HG02884 (cell line): Measurements from ENCODE around the gene LHX5.
"Not testable (repeated sequence)": the region's sequence is repeated elsewhere in the genome, so short reads cannot be mapped to it uniquely, and the experiment has no call there.

Source experiments
- ATAC-seq: cut with Tn5 transposase; IDR thresholded peaks from one replicate; pipeline ENCODE4 v1.9.1; 2021; ENCODE audit warnings: mild to moderate bottlenecking, moderate library complexity; ENCODE audit not compliant: unreplicated experiment

The LHX5 gene

DNA sequence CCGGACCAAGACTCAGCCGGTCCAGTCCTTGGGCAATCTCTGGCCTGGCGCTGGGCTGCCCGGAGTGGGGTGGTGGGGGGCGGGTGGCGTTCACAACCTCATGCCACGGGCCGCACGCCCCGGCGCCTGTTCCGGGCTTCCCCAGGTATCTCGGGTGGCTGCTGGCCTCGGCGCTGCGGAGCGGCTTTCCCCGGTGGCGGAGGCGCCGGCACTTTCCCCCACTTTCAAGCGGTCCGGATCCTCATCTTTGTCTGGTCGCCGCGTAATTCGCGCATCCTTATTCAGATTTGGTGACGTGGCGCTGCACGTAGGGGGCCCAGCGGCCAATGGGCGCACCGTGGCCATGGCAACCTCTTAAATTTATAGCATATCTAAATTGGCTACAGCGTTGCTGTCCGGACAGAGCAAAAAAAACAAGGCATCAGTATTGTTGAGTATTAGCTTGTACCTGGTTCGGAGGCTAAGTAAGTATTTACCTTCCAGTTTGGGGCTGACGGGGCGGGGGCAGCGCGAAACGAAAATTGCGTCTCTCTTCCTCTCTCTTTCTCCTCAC, at the start of gene LHX5:
Gene LHX5 (minus strand): TSS at position 253 of the 553 bp plus-strand sequence. CDS start 373 bp downstream, outside the sequence.
- no peak for ATAC-seq

DNA sequence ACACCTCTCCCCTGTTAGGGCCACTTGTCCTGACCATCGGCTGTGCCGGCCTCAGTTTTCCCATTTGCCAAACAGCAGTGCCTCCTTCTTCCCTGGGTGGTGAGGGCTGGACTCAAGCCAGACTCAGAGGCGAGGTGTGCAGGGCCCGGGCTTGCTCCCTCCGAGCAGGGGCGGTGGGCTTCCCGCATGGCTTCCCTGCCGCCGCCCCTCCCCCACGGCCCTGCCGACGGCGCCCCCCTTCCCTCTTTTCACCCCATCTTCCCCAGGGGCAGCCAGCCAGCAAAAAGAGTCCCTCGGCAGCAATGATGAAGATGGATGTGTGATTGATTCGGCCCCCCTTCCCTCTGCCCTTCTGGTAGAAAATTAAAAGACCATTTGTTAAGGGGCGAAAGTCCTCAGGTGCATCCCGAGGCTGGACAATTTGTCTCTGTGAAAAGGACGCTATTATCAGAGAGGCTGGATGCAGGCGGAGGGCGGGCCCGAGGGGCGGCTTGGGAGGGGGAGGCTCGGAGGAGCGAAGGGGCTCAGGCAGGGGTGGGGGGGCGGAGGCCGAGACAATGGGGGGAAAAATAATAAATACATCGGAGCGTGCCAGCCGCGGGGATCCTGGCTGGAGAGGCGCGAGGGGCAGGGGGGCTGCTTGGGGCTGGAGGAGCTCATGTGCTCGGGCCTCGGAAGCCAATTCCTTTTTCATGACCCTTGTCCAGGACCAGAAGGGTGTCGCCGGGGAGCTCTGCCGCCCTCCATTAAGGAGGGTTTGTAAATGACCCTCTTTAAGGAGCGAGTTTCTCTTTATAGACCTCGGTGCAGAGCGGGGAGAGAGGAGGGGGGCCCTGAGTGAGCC, 48.0 kb upstream of the LHX5 start:
- no peak for ATAC-seq

DNA sequence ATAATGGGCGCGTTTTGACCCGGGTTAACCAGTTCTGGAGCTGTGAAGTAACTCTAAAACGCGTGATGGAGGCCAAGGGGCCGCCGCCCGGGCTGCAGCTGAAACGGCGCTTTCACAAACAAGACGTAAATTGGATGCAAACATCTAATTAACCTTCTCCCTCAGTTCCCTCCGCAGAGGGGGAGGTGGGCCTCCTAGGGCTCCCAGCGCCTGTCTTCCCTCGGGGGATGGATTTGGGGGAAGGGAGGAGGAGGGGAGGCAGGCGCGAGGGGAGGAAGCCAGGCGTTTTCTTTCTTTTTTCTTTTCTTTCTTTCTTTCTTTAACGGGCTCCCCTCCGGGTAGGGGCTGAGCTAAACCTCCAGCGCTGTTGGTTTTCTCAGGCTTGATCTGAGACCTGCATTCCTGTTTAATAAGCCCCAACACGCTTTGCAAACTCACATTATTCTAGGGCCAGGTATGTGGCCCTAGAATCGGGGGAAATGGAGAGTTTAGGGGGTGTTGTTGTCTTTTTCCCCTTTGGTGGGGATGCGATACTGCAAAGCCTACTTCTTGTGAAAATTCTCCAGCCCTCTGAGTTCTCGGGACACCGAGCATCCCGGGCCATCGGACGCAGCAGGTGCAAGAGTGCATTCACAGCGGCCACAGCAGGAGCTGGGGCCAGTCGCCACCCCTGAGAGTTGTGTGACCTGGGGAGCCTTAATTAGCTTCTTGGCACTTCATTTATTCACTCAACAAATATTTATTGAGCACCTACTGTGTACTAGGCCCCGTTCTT, 43.6 kb upstream of the LHX5 start:
- no peak for ATAC-seq

DNA sequence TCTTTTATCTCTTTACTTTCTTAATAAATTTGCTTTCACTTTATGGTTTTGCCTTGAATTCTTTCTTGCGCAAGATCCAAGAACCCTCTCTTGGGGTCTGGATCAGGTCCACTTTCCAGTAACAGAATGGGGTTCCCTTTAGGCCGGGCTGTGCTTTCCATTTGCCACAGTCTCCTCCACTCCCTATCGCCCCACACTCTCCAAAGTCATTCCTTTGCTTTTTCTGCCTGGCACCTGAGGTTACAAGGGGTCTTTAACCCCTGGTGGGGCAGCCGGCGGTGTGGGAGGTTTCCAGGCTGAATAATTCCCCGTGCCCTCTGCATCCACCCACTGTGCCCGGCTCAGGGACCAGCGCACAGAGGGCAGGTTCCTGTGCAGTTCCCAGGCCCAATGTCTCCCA, 42.9 kb upstream of the LHX5 start:
- ATAC-seq = no peak

DNA sequence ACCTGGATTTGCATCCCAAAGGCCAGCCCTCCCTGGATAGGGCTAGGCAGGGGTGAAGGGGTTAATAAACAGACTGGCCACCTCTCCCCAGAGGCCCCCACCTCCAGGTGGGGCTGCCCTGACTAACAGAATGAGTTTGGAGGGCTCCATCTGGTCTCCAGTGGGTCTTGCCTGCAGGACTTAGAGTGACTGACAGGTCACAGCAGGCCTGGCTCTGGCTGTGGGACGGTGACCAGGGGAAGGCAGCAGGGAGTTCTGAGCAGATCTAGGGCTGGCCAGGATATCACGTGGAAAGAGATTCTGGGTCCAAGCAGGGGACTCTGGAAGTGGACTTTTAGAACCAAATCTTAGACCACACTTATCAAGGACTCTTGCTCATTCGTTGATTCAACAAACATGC, 40.9 kb upstream of the LHX5 start:
- no peak for ATAC-seq

DNA sequence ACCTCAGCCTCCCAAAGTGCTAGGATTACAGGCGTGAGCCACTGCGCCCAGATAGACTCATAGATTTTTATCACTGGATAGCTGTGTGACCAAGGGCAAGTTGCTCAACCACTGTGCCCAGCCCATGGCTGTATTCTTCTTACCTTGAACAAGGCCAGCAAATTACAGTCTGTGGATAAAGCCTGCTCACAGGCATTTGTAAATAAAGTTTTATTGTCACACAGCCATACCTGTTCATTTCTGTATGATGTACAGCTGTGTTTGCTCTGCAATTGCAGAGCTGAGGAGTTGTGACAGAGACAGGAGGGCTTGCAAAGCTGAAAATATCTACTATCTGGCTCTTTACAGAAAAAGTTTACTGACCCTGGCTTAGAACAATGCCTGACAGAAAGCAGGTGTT, 35.2 kb upstream of the LHX5 start:
- ATAC-seq = no peak

DNA sequence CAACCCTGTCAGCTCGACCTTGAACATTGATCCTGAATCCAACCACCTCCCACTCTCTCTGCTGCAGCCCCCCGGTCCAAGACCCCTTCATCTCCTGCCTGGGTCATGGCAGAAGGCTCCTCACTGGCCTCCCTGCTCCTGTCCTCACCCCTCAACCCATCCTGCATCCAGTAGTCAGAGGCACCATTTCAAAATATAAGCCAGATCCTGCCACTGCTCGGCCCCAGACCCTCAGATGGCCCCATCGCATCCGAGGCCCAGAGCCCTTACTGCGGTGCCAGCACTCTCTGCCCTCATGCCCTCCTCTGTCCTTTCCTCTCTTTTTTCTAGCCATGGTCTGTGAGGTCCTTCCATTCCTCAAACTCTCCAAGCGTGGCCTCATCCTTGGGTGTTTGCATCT, 34.3 kb upstream of the LHX5 start:
- ATAC-seq = no peak

DNA sequence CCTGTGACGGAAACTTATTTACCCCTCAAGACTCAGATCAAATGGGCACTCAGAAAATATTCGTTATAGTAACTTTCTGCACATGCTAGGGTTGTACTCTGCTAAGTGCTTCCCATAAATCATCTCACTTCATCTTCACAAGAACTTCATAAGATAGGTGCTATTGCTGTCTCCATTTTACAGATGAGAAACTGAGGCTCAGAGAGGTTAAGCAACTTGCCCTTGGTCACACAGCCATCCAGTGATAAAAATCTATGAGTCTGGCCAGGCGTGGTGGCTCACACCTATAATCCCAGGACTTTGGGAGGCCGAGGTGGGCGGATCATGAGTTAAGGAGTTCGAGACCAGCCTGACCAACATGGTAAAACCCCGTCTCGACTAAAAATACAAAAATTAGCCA, 33.2 kb upstream of the LHX5 start:
- ATAC-seq = no peak

DNA sequence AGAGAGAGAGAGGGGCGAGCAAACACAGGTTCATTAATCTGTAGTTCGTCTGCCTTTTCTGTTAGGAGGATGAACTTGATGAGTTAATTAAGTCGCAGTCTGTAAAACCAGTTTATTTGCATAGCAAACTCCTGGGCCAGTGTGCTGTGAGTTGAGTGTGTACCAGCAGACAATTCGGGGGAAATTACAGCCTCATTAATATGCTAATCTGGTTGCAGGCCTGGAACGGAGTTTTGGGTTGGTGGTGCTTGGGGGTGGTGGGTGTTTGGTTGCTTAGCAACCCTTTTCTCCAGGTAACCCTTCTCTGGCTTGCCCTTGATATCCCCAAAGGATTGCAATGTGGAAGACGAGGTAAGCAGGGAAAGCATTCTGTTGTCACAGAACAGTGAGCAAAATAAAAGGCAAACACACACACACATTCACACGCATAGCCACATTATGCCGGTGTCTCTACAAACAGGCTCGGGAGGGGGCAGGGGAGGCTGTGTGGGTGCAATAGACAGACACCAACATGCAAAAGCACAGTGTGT, 29.2 kb upstream of the LHX5 start:
- no peak for ATAC-seq

DNA sequence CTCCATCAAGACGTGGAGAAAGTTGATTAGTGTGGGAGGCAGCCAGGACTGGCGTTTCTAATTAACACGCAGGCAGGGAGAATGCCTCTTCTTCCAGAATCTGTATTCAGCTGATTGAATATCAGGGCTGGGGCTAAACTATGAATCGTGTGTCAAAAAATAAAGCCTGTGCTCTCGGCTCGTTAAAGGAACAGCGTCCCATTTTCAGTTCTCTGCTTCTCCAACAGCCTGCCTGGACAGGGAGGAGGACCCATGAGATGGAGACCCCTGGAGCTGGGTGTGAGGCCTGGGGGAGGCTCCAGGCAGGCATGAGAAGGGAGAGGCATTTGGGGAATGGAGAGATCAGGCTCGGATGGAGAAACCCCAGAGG, 28.6 kb upstream of the LHX5 start:
- ATAC-seq = no peak

DNA sequence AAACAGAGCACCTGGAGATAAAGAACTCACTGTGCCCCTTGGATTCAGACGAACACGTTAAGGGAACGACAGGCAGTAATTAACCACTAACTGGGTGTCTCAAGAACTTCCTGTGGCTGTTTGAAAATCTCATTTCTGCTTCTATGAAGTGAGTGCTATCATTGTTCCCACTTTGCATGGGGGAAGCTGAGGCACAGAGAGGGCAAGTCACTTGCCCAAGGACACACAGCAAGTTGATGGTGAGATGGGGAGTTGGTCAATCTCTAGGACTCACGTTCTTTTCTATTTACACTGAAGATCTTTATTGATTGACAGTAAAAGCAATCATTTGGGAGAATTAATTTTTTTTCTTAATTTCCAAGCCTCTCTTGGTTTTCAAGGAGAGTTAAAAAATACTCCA, 26.8 kb upstream of the LHX5 start:
- no peak for ATAC-seq

DNA sequence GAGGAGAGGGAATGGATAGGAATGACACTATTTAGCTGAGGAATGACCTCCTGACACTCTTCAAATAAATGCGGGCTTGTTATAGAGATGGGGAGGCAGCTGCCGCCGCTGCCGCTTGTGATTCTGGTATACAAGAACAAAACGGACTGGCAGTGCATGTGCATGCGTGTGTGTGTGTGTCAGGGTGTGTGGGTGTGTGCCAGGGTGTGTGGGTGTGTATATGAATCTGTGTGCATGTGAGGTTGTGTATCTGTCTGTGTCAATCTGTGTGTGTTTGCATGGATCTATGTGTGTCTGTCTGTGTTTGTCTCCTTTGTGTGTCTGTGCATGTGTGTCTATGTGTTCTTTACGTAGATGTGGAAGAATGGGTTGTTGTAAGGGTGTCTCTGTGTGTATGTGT, 26.0 kb upstream of the LHX5 start:
- ATAC-seq = no peak

DNA sequence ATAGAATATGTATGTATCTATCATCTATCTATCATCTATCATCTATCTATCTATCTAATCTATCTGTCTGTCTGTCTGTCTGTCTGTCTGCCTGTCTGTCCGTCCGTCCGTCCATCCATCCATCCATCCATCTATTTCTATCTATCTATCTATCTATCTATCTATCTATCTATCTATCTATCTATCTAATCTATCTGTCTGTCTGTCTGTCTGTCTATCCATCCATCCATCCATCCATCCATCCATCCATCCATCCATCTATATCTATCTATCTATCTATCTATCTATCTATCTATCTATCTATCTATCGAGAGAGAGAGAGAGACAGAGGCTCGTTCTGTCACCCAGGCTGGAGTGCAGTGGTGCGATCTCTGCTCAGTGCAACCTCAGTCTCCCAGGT, 24.3 kb upstream of the LHX5 start:
- ATAC-seq = not testable (repeated sequence)

DNA sequence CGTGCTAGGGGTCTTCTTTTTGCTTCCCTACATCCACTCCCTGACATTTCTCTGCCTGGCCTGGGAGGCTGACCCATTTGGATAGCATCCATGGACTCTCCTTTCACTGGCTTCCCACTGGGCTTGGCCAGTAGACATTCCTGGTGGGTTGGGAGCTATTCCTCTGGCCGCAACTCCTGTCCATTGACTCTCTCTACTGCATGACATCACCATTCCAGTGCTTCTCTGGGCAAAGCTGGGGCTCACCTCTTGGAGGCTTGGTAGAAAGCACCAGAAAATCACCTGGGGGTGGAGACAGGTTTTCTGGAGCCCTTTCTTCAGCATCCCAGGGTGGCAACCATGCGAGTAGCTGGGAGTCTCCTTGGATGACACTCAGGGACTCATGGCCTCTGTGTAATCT, 16.7 kb upstream of the LHX5 start:
- ATAC-seq = no peak

DNA sequence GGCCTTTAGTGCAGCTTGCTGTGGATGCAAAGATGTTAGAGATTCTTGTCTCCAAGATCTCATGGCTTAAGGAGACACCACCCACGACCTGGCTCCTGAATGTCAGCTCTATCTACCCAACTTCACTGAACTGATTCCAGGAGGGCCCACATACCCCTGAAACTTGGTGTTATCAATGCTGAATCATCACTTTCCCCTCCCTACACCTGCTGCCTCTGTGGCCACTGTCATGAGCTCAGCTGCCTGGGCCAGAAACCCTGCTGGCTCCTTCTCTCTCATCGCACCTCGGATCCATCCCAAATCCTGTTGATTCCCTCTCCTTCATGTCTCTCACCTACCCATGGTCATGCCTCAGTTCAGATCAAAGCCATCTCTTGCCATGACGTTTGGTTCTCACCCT, 15.1 kb upstream of the LHX5 start:
- ATAC-seq = no peak

DNA sequence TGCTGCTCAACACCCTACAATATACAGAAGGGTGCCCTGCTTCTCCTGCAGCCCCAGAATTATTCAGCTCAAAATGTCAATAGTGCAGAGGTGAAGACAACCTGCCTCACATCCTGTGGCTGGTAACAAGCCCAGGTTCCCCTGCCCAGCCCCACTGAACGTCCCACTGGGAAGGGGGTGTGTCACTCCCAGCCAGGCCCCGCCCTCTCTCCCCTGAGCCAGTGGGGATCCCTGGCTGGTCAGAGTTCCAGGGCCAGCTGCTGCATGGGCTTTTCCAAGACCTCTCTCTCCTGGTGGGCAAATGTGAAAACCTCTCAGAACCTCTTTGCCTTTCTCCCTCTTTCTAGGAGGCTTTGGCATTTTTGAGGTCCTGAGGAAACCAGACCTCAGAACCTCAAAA, 13.7 kb upstream of the LHX5 start:
- no peak for ATAC-seq

DNA sequence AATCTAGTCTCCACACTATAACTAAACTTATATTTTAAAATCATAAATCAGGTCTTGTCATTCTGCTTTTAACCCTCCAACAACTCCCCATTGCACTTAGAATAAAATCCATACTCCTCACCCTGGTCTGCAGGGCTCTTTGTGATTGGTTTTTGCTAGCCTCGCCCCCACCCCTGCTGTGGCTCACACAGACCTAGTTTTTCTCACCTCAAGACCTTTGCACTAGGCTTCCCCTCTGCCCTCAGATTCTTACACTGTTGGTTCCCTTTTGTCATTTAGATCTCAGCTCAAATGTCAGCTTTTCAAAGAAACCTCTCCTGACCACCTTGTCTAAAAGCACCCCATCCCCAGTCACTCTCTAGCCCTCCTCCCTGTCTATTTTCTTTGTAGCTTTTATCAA, 10.7 kb upstream of the LHX5 start:
- ATAC-seq = no peak

DNA sequence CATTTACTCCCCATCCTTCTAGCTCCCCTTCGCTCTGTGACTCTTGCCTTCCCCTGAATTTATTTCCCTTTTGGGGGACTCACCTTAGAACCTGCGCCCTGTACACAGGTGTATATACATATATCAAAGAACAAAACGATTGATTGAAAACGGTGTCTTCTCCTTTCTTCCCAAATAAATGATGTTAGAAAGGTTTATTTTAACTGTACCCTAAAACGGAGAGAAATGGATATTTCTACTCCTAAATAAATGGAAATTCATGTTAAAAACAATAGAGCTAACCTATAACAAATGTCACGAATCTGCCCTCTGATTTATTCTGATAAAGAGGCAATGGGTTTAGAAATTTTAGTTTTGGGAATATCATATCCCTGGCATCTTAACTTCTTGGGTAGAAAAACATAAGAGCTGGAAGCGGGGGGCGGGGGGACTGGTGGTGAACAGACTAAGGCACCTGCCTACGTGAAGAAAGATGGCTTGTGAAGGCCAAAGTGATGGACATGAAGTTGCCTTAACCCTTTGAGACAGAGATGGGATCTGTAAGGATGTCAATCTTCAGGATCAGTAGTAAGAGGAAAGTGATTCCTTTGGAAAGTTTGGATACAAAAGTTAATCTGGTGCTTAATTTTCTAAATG, 8.8 kb upstream of the LHX5 start:
- no peak for ATAC-seq

DNA sequence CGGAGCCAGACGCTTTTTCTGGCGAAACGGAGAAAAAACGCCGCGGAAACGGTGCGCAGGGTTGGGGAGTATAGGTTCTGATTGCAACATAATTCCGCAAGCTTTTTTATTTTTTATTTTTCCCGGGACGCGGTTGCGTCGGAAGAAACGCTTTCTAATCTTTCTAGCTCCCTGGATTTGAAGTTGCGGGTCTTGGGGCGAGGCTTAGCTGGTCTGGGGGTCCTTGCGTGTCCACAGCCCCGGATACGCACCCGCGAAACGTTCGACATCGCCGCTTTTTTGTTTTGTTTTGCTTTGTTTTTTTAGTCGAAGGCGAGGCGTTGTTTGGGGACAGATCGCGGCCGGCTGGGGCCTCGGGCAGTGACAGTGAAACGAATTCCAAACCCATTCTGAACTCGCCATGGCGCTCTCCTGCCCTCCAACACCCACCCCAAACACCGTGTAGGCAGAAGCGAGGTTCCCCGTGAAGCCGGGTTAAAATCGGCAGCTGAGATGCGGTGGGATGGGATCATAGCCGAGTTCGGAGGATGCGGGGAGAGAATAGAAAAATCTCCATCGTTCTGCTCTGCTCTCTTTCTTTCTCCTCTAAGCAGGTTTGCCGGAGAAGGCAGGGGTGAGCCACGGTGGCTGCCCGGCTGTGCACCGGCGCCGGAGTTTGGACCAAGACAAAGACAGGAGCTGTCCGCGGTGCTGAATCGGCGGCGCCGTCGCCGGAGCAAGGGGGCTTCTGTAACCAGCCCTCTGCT, 8.1 kb upstream of the LHX5 start:
- ATAC-seq = no peak

DNA sequence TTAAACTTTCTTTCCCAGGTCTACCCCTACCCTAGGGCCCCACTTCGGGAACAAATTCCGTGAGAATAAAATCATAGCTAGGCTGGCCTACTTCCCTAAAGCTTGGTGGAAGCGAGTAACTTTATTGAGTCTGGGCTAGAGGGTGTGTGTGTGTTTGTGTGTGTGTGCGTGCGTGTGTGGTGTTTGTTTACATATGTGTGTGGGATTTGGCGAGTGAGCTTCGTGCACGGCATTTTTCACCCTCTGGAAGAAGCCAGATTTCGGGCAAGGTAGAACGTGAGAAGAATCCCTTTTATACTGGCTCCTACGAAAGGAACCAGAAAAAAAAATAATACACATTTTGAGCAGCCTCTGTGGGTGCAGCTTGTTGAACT, 7.5 kb upstream of the LHX5 start:
- no peak for ATAC-seq
